Raji (cell line): Measurements from ENCODE around the gene SPAG6.

Source experiments
- POLR2A ChIP-seq: IDR thresholded peaks from 2 replicates; pipeline ENCODE4 v1.6.1; 2011; ENCODE audit warnings: low read depth, low read length, control low read depth; ENCODE audit not compliant: insufficient read depth

SPAG6 gene

DNA sequence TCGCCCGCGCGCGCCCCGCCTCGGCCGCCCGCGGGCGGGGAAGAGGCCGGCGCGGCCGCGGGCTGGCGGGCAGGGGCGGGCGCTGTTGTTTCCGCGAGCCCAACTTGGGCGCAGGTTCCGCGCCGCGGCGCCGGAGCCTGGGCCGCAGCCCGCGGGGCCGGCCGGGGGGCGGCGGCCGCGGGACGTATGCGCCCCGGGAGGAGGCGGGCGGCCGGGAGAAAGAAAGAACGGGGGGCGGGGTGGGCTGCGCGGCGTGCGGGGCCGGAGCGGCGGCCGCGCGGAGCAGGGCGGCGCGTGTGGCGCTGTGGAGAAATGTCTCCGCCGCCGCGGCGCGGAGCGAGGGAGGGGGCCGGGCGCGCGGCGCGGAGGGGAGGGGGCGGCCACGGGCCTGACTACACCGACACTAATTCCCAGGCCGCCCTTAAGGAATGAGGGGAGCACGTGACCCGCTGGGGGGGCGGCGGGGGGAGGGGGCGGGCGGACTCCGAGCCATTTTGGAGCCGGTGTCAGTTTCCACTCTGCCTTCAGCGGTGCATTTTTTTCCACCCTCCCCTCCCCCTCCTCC is 24.6 kb upstream of the SPAG6 start, which contains the start of gene BMI1:
Gene BMI1 (plus strand): TSS at position 509 of the 565 bp plus-strand sequence. CDS start 5,351 bp downstream, outside the sequence.
- no peak for TF ChIP-seq POLR2A

DNA sequence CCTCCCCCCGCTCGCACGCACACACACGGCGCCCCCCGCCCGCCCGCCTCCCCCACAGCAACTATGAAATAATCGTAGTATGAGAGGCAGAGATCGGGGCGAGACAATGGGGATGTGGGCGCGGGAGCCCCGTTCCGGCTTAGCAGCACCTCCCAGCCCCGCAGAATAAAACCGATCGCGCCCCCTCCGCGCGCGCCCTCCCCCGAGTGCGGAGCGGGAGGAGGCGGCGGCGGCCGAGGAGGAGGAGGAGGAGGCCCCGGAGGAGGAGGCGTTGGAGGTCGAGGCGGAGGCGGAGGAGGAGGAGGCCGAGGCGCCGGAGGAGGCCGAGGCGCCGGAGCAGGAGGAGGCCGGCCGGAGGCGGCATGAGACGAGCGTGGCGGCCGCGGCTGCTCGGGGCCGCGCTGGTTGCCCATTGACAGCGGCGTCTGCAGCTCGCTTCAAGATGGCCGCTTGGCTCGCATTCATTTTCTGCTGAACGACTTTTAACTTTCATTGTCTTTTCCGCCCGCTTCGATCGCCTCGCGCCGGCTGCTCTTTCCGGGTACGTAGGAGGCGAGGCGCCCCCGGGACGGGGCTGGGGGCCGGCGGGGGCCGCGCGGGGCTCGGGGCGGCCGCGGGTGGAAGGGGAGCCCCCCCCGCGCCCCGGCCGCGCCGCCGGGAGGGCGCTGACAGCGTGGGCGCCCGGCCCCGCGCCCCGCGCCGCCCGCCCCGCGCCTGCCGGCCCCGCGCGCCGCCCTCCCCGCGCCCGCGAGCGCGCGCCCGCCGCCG is 24.0 kb upstream of the SPAG6 start:
- TF ChIP-seq POLR2A: no peak

DNA sequence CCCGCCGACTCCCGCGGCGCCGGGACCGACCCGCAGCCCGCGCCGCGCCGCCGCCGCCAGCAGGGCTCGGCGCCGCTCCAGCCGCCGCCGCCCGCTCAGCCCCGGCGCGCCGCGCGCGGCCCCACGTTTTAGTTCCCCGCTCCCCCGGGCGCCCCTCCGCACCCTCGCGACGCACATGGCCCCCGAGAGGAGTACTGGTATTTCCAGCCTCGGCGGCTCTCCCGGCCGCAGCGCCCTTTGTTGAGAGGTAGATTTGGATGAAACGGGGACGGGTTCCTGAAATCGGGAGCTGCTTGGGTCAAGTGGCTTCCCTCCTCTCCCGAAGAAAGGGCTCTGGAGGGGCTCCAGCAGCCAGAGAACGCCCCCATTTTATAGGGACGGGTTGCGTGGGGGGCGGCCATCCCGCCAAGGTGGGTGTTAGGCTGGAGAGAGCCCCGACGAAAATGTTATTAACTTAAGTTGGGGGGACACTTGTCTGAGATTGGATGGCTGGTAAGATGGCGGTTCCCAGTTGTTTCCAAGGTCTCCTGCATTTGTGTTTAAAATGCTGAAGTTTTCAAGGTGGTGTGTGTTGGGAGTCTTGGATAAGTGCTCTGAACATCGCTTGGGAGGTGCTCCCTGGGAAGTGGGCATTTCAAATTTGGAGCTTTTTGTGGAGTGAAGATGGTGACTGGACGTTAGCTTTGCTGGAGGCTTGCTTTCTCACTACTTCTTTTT is 23.2 kb upstream of the SPAG6 start:
- TF ChIP-seq POLR2A: no peak

DNA sequence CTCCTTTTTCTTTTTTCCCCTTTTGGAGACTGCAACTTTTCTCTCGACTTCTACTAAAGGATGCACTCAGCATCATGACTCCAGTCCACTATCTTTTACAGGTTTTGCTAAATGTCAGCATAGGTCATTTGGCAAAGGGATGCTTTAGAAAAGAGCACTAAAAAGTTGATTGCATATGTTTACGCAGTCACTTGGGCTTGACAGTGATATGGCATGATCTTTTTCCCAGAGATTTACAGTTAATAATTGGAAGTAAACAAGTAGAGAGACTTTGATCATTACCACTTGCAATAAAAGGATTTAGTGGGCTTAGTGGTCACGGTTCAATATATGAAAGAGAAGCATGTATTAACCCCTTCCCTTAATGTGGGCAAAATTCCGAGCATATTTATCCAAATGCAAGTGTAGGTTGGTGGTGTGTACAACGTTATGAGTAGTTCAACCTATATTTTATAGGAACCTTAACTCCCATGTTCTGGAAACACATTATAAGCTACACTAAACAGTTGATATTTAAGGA is 22.6 kb upstream of the SPAG6 start:
- no peak for TF ChIP-seq POLR2A

DNA sequence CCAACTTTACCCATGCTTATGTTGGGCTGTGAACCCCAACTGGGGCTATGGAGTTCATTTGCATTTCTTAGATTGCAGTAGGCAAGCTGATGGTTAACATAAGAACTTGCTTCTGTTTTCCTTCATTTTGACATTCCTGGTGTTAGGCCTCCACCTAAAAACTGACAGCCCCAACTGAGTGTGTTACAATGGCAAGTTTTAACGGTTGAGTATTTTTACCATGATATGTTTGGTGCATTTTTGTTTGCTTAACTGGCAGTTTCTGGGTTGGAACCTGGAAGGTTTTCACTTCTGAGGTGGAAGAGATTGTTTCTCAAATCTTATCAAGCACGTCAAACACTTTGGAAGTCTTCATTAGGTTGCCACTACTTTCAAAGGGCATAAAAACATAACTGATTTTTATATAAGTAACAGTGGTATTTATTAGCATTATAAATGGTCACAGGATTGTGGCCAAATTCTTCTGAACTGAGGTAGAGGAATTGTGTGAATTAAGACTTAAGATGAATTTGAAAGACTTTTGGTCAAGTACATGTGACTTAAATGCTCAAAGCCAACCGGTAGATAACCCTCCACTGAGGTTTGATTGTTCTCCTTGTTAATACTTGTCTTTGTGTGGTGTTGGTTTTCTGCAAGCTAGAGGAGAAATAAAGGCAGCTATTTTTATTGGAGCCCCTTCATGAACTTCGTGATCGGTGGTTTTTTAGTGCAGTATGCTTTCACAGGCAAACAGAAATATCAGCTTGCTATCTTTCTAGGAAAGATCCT is 21.6 kb upstream of the SPAG6 start:
- no peak for TF ChIP-seq POLR2A

DNA sequence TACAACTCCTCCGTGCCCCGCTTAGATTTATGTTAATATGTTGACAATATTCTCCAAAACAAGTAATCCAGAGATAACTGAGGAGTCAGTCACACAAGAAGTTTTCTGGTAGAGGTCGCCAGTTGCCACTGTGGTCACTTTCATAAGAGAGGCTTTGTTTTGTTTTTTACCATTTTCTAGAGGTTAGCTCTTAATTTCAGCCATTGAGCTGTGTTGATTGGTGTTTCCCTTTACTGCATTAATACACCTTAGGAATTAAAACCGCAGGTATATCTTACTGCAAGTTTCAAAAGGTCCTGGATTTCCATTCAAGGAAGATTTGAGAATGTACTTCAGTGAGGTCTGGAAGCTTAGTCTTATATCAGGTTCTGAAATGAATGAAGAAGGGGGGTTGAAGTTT is 20.9 kb upstream of the SPAG6 start:
- TF ChIP-seq POLR2A: no peak

DNA sequence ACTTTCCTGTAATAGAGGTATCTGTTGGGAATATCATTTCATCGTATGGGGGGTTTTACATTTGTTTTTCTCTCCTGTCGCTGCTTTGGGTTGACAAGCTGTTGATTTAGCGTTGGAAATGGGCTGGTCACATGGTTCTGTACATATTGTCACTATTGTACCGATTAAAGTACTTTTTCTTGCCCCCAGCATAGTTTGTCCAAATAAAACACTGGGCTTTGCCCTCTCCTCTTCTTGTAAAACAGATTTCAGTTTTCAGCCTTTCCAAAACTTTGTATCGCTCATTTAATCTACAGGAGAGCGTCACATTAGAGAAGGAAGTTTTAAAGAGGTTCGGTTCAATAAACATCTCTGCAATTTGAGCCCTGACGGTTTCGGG is 20.4 kb upstream of the SPAG6 start:
- TF ChIP-seq POLR2A: no peak

DNA sequence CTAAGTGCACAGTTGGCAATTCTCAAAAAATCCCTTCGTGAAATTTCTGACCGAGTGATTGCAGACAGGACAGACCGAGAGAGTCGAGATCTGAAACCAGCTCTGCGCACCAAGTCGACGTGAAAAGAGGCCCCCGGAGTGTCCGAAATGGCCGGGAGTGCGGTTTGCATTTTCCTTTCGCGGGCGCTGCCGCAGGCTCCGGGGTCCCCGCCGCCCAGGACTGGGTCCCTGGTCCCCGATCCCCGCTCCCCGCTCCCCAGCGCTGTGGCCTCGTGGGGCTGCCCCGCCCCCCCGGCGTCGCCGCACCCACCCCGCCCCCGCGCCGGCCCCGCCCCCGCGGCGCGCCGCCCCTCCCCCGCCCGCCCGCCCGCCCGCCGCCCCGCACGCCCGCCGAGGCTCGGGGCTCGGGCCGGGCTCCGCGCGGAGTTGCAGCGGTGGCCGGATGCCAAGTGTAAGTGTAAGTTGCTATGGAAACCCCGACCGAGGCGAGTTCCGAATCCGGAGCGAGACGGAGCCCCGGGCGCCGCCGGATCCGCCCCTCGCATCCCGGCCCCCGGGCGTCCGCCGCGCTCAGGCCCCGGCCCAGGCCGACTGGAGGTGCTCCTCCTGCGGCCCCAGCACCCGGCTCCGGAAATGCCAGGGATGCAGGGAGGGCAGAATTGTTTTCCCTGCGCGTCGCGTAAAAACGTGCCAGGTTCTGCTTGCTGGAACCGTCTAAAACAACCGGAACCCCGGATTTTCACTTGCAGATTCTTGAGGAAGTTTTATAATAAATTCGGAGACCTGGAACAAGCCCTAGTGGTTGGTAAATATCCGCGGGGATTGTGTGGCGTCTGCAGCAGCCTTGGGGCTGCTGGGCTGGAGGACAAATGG is 19.8 kb upstream of the SPAG6 start:
- TF ChIP-seq POLR2A: no peak

DNA sequence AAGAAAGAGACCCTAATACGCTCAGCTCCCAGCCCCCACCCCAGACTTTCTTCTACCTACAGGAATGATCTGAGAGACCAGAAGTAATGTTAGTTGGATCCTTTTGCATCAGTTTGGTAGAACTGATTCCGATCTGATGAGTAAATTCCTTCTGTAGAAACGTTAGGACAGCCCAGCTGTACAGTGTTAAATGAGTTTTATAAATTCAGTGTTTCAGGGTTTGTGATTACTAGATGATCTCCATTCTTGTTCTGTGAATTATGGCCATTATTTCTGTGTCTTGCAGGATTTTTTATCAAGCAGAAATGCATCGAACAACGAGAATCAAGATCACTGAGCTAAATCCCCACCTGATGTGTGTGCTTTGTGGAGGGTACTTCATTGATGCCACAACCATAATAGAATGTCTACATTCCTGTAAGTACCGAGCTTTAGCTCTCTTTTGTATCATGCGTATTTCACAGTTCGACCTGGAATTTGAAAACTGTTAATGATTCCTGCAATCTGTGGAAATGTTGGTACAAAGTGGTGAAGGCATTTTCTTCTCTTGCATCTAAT is 19.1 kb upstream of the SPAG6 start:
- TF ChIP-seq POLR2A: no peak

DNA sequence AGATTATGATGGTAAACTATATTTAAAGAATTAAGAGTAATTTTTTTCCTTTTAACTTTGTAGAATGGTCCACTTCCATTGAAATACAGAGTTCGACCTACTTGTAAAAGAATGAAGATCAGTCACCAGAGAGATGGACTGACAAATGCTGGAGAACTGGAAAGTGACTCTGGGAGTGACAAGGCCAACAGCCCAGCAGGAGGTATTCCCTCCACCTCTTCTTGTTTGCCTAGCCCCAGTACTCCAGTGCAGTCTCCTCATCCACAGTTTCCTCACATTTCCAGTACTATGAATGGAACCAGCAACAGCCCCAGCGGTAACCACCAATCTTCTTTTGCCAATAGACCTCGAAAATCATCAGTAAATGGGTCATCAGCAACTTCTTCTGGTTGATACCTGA is 16.1 kb upstream of the SPAG6 start:
- no peak for TF ChIP-seq POLR2A

DNA sequence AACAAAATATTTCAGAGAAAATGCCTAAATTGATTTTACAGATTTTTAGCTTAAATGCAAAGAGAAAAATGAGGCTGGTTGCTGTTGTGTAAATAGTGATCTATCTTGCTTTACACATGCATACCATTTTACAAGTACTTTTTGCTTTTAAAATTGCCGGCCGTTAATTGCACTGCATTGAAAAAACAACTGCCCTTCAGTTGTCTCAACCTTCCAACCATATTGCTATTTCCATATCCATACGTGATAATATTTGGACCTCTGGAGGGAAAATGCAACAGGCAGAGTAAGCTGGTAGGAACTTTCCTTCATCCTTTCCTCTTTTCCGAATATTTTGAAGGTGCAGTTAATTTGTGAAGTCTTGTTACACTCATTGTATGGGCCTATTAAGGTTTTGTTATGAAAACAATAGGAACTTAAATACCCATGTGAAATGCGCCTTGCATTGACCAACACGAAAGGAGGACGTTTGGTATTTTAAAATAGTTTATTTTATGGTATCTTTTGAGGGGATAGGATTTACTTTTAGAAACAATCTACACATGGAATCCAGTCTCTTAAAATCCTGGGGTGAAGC is 13.1 kb upstream of the SPAG6 start:
- TF ChIP-seq POLR2A: no peak

DNA sequence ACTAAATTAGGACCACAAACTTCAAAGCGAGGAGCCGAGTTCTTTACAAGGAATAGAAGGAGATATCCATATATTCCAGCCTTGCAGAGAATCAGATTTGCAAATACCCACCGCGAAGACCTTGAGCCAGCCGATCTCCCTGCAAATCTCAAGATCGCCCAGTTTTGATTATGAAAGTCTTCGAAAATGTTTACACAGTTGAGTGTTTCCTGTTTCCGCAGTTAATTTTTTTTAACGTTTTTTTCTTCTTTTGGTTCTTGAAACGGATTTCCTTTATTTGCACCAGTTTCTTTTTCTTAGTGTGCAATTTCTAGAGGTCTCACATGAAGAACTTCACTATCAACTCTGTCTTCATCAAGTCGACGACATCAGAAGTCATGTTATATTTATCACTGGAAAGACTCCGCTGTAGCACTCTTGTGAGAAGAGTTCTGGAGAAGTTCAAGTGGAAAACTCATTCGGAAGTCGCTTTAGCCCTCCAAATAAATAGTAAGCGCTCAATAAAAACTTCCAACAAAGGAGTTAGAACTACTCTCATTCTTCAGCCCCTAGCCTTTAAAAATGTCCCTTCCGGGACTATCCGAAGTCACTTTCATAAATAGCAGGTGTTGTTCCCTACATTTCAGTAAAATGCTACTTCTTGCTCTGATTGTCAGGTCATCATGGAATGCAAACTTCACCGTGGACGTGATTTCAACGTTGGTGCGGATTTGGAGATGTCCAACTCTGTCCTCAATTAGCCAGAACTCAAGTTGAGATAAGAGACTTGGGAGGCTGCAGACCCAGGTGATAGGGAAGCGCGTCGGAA is 11.9 kb upstream of the SPAG6 start:
- TF ChIP-seq POLR2A: no peak

DNA sequence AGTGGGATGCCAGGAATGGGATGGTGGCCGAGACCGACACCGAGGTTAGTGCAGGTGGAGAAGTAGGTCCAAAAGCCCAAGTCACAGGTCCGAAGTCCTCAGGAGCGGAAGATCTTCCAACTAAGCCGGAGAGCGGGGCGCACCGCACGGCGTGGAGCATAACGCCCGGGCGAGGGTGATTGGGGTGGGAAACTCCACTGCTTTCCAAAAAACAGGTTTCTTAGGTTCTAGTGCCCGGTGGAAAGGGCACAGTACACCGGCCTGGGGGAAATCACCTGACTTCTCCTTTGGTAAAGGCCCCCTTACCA is 11.4 kb upstream of the SPAG6 start:
- no peak for TF ChIP-seq POLR2A
